Effector memory CD4-positive, alpha-beta T cell (primary cell): Measurements from ENCODE around the gene SH2D3C.

Source experiments
- DNase-seq, 3 donors: peaks; one replicate each; pipeline ENCODE4 v3.0.0-alpha.2; 2020
- H3K27ac ChIP-seq: 2 replicates; pipeline ENCODE4 v1.7.0; 2013; ENCODE audit warnings: mild to moderate bottlenecking, low read length, moderate library complexity; ENCODE audit not compliant: insufficient read depth, poor library complexity, severe bottlenecking
- H3K27me3 ChIP-seq: replicated peaks from 2 replicates; pipeline ENCODE4 v1.7.0; 2013; ENCODE audit warnings: mild to moderate bottlenecking, low read length; ENCODE audit not compliant: insufficient read depth, control insufficient read depth, poor library complexity, severe bottlenecking
- H3K36me3 ChIP-seq: 2 replicates; pipeline ENCODE4 v1.7.0; 2013; ENCODE audit warnings: mild to moderate bottlenecking, low read length, moderate library complexity; ENCODE audit not compliant: control insufficient read depth, insufficient read depth
- H3K4me1 ChIP-seq: 2 replicates; pipeline ENCODE4 v1.7.0; 2013; ENCODE audit warnings: low read length, mild to moderate bottlenecking; ENCODE audit not compliant: control insufficient read depth, insufficient read depth, poor library complexity, severe bottlenecking
- H3K4me3 ChIP-seq: 2 replicates; pipeline ENCODE4 v1.7.0; 2013; ENCODE audit warnings: low read length, low read depth, mild to moderate bottlenecking; ENCODE audit not compliant: insufficient read depth, poor library complexity, severe bottlenecking
- H3K9me3 ChIP-seq: 2 replicates; pipeline ENCODE4 v1.7.0; 2013; ENCODE audit warnings: mild to moderate bottlenecking, low read length, moderate library complexity; ENCODE audit not compliant: control insufficient read depth

Gene SH2D3C

GRCh38 chr9:127692071-127692470, 86.4 kb downstream of the SH2D3C start:
- Histone ChIP-seq H3K9me3 (no peaks in the 10 kb centered on the region), H3K36me3 (no peaks in the 10 kb centered on the region), H3K27me3 (no peaks in the 10 kb centered on the region), H3K4me3 (no peak overlapping the region), H3K27ac (no peak overlapping the region), H3K4me1 (no peaks in the 10 kb centered on the region)
- DNase-seq, result no peak

GRCh38 chr9:127690735-127691134, 87.7 kb downstream of the SH2D3C start:
- Histone ChIP-seq H3K4me1 (no peaks in the 10 kb centered on the region), H3K27ac (no peak overlapping the region), H3K4me3 (no peak overlapping the region), H3K27me3 (no peaks in the 10 kb centered on the region), H3K9me3 (no peaks in the 10 kb centered on the region), H3K36me3 (no peaks in the 10 kb centered on the region)
- no peak for DNase-seq

GRCh38 chr9:127689329-127690000, 89.0 kb downstream of the SH2D3C start:
- Histone ChIP-seq H3K27ac (no peak overlapping the region), H3K4me1 (no peaks in the 10 kb centered on the region), H3K9me3 (no peaks in the 10 kb centered on the region), H3K36me3 (no peaks in the 10 kb centered on the region), H3K4me3 (no peak overlapping the region), H3K27me3 (no peaks in the 10 kb centered on the region)
- DNase-seq, result no peak
